GM21786 (cell line): Measurements from ENCODE around the gene TCERG1L.
"Not testable (repeated sequence)": the region's sequence is repeated elsewhere in the genome, so short reads cannot be mapped to it uniquely, and the experiment has no call there.

Source experiments
- ATAC-seq: cut with Tn5 transposase; IDR thresholded peaks from one replicate; pipeline ENCODE4 v1.9.1; 2021; ENCODE audit not compliant: unreplicated experiment

The TCERG1L gene

GRCh38 chr10:131148270-131148669, 163.3 kb downstream of the TCERG1L start:
- ATAC-seq = no peak

DNA sequence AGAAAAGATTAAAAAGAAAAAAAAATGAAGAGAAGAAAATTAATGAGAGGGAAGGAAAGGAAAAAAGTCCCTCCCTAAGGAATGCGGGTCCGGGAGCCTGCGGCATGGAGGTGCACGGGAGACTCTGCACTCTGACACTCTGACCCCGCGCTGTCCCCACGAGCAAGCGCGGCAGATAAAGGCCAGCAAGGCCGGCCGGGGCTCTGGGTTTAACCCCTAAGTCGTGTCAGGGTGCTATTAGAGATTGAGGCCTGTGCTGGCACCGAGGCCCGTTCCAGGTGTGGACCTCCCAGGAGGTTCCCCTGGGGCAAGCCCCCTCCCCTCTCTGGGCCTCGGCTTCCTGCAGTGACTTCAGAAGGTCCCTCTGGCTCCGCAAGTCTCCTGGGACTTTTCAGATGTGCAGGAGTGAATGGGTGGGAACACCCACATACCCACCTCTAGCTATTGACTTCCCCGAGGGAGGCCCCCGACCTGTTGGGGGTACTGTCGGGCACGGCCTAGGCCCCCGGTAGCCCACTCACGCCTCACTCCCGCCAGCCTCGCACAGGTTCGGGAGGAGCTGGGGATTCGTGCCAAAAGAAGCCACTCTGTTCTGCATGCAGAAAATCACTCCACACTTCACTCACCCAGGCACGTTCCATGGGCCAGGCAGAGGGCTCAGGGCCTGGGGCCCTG, 164.1 kb downstream of the TCERG1L start:
- ATAC-seq = no peak

DNA sequence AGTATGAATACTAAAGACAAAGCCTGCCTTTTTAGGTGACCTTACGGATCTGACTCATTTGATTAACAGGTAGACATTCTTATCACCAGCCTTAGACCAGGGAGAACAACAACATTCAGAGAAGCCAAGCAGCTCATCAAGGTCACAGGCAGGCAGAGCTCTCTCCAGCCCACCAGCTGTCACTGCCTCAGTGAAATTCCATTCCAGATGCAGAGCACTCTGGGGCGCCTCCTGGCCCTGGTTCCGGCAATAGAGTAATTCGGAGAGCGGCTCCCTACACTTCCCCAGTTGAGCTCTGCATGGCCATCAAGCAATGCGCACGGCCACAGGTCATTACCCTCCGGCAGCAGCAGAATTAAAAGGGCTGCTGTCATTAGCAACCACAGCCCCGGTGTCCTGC, 164.7 kb downstream of the TCERG1L start:
- ATAC-seq = no peak

DNA sequence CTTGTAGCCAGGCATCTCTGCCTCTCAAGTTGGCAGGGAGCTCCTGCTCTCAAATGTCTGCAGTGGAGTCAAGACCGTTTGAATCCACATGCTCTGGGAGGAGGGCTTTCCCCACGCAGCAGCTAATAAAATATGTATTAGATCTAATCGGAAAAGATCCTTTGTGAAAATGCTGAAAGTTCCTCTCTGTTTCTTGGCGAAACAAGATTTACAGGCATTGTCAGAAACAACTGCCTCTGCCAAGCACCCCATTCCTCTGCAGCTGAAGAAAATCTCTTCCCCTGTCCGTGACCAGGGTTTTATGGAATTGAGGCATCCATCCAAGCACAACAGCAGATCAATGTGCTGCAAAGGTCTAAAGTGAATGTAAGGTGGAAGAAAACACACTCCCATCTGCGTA, 165.8 kb downstream of the TCERG1L start:
- no peak for ATAC-seq

DNA sequence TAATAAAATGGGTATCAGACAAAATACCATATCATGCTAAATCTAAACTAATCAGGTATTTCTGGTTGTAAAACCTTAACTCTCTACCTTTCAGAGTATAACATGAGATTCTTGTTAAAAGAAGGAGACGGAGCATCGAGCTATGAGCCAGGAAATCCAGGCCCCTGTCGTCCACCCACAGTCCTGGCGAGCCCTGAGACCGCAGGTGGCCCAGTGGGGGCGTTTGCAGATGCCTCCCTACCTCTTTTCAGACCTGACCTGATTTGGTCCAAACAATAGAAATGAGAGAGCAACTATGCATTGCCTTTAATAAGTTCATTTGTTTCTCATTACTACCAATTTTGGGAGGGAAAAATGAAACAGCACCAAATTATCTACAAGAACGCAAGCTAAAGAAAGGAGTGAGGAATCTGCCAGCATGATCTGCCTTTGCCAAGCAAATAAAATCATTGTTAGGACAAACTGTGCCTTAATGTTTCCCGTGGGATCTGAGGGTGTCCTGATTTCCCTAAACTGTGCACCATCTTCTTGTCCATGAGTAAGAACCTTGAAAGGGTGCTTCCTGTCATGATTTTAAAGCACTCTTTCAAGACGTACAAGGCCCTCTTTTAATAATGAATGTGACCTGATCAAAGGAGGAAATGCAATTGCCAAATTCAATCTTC, 166.7 kb downstream of the TCERG1L start:
- ATAC-seq = no peak

DNA sequence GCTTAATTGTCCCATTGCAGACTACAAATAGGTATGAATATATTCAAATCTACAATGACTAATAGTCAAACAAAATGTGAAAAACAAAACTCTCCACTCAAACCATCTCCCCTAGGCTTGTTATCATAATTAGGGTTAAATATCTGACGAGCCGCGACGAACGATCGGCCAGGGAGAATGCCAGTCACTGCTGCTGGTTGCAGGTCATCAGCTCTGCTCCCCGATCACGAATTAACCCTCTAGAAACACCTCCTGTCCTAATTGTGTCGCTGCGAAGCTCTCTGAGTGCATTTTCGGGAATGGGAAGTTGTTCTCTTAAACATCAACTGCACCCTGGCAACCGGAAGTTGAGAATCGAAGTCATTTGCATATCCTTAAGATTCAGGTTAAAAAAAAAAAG, 167.3 kb downstream of the TCERG1L start:
- no peak for ATAC-seq

GRCh38 chr10:131143425-131144165, 167.9 kb downstream of the TCERG1L start:
- ATAC-seq = no peak

GRCh38 chr10:131142517-131143380, 168.8 kb downstream of the TCERG1L start:
- no peak for ATAC-seq

DNA sequence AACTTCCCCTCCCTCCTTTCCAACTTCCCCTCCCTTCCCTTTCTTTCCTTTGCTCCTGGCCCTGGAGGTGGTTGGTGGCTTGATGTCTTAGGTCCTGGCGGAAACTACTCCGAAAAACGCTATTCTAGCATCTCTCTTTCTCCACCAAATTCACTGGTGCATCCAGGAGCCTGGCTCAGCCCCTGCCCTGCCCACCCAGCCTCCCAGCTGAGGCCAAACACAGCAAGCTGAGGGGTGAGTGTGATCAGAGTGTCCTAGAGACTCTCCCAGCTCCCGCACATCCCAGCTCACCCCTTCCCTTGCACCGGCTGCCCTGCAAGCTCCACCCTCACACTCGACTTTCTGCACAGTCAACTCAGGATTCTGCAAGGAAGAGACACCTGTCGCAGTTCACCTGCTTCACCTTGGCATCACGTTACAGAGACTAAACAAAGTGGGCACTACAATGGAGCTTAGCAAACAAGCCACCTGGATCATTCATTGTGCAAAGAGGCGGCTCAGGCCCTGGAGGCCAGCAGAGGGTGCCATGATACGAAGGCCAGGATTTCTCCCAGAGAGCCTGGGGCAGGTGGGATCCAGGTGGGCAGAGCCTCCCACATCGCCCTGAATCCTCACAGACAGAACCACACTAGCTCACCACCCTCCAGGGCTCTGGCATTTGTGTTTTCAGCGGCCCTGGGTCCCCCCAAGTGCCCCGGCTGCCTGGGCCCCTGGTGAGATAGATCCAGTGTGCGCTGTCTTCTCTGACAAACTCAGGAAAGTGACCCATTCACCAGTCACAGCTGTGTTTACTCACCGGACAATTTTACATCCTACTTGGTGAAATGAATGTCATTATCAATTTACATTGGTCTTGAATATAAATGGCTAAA, 169.6 kb downstream of the TCERG1L start:
- no peak for ATAC-seq

- no peak for ATAC-seq
Measured at GRCh38 chr10:131141207-131141606, 170.3 kb downstream of the TCERG1L start.

- ATAC-seq = no peak
Measured at GRCh38 chr10:131140606-131141005, 170.9 kb downstream of the TCERG1L start.

GRCh38 chr10:131137223-131137622, 174.3 kb downstream of the TCERG1L start:
- ATAC-seq = no peak

GRCh38 chr10:131136336-131136735, 175.2 kb downstream of the TCERG1L start:
- ATAC-seq = not testable (repeated sequence)

DNA sequence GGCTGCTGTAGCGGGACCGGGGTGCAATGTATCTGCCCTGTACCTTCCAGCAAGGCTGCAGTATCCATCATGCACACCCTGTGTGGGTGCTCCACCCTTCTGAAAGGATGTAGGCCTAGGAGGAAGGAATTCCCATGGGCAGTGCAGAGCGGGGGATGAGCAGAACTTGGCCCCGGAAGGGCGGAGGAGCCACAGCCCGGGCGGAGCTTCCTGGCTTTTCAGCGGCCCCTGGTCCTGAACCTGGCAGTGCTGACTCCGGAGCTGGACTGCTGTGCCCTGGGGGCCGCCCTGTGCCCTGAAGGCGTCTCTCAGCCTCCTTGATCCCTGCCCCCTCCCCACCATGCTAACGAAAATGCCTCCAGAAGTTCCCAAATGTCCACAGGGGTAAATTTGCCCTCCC, 175.8 kb downstream of the TCERG1L start:
- ATAC-seq = no peak

GRCh38 chr10:131134651-131135050, 176.9 kb downstream of the TCERG1L start:
- no peak for ATAC-seq

DNA sequence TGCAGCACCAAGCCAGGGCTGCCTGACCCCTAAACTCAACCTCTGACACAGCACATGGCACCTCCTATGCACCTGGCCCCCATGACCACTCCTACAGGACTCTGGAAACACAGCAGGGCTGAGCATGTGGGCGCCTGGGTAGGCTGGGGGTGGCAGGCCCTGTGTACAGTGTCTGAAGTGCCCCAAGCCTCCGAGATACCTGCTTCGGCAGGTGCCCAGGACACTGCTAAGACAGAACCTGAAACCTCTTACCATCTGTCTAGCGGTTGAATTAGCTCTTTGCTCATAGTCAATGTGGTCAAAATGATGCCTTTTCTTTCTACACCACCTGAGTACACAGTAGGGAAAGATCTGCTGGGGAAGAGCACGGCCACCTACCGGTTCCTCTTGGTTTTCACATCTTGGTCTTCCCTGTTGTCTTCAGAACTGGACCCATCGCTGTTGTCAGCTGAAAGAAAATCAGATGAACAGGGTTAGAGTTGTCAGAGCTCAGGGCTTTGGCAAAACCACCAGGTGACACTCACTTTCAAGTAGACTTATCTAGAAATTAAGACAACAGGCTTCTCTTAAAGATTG, 177.4 kb downstream of the TCERG1L start:
- ATAC-seq = no peak

DNA sequence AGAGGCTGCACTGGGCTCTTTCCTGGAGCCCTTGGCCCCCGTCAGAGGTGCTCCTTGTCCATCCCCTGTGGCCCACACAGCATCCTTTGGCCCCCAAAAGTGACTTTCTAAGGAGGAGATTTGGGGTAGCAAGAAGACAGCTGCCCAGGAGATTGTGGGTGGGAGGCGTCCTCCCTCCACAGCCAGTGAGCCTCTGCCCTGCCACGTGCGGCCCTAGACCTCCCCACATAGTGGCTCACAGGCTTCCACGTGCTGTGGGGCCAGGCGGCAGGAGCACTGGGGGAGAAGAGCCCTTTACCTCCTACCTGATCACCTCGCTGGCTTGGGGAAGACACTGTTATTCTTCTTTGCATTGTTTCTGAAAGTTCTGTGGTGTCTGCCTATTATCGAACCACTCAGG, 178.8 kb downstream of the TCERG1L start:
- no peak for ATAC-seq

GRCh38 chr10:131131726-131132591, 179.6 kb downstream of the TCERG1L start:
- no peak for ATAC-seq

DNA sequence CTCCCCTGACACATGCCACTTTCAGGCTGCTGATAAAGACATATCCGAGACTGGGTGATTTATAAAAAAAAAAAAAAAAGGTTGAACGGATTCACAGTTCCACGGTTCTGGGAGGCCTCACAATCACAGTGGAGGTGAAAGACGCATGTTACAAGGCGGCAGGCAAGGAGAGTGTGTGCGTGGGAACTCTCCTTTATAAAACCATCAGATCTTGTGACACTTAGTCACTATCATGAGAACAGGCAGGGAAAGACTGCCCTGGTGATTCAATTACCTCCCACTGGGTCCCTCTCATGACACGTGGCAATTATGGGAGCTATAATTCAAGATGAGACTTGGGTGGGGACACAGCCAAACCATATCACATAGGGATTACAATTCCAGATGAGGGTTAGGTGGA, 181.5 kb downstream of the TCERG1L start:
- ATAC-seq = no peak
